Vagina (tissue), 2 donors: Measurements from ENCODE around the gene PXDN.

Experiments
- POLR2A ChIP-seq, 2 donors: fragments of 450-650 bp; IDR thresholded peaks; one replicate each; pipeline ENCODE4 v1.6.1; 2017; ENCODE audit warnings: antibody characterized with exemption in 2 of 2, mild to moderate bottlenecking in 2 of 2, moderate library complexity in 2 of 2
- POLR2AphosphoS5 ChIP-seq, 2 donors: sonication (generic); formaldehyde crosslinking; IDR thresholded peaks; one replicate each; pipeline ENCODE4 v1.9.0; 2017; ENCODE audit warnings: antibody characterized with exemption in 2 of 2, mild to moderate bottlenecking in 2 of 2, low read depth in 1 of 2; ENCODE audit not compliant: insufficient read depth in 1 of 2
- TF ChIP-seq, protein P1 (sequence below), 3 experiments: fragments of 450-650 bp in 2 of 3; fragments of 200-600 bp in 1 of 3; sonication (generic) in 1 of 3; IDR thresholded peaks; one replicate each; pipeline ENCODE4 v1.5.1; 2017 to 2019; ENCODE audit warnings: antibody characterized with exemption in 3 of 3, mild to moderate bottlenecking in 2 of 3, moderate library complexity in 2 of 3

DNA sequence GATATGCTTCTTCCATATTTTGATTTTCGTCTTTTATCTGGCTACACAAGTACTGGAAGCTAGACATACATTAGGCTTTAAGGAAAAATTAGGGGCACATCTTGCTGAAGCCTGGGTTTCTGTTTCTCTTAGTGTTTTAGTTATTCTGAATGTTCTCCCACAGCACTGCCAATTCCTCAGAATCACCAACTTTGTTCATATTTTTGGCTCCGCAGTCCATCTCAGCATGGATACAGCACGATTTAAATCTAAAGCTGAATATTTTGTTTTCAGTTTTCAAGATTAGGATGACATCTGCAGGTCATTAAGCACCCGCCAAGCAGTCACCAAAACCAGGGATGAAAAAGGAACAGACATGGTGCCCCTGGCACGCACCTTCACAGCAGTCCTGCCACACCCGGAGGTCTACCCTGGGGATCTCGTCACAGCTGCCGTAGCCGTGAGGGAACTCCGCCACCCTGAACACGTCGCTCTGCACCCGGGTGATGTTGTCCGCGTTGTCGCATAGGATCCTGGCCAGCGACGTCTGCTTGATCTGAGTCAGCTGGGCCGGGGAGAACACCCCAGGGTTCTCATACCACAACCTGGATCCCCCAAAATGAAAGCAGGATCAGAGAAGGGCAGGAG is 101.2 kb downstream of the PXDN start:
- TF ChIP-seq POLR2A (IDR thresholded peaks at IDR 0.05) (no peak), POLR2AphosphoS5 (IDR thresholded peaks at IDR 0.05; ENCODE audit: insufficient read depth in 1 of 2, low read depth in 1 of 2) (no peak)
- TF ChIP-seq, protein P1, sequence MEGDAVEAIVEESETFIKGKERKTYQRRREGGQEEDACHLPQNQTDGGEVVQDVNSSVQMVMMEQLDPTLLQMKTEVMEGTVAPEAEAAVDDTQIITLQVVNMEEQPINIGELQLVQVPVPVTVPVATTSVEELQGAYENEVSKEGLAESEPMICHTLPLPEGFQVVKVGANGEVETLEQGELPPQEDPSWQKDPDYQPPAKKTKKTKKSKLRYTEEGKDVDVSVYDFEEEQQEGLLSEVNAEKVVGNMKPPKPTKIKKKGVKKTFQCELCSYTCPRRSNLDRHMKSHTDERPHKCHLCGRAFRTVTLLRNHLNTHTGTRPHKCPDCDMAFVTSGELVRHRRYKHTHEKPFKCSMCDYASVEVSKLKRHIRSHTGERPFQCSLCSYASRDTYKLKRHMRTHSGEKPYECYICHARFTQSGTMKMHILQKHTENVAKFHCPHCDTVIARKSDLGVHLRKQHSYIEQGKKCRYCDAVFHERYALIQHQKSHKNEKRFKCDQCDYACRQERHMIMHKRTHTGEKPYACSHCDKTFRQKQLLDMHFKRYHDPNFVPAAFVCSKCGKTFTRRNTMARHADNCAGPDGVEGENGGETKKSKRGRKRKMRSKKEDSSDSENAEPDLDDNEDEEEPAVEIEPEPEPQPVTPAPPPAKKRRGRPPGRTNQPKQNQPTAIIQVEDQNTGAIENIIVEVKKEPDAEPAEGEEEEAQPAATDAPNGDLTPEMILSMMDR (IDR thresholded peaks at IDR 0.05), result no peak
